Activated T-cell treated with anti-CD3 and anti-CD28 coated beads for 1 hour (primary cell): ENCODE results near the gene RASA1.

ENCODE experiments used
- DNase-seq: peaks from one replicate; pipeline ENCODE4 v3.0.0-alpha.2; 2020; ENCODE audit warnings: low read depth

RASA1 gene

DNA sequence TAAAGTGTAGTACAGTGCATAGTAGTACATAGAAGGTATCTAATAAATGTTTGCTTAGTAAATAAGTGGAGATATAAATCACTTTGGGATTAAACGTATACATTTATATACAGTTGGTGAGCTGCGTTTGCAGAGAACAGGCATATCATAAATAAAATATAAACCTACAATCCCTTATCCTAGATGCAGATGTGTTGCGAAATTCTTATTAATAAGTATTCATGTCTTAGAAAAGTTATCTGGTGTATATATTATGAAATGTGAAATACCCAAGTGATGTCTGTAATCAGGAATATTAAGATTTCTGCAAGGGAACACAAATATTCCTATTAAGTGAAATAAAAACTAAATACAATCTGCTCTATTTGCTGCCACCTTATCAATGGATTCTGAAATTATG is 136.2 kb downstream of the RASA1 start:
- no peak for DNase-seq

DNA sequence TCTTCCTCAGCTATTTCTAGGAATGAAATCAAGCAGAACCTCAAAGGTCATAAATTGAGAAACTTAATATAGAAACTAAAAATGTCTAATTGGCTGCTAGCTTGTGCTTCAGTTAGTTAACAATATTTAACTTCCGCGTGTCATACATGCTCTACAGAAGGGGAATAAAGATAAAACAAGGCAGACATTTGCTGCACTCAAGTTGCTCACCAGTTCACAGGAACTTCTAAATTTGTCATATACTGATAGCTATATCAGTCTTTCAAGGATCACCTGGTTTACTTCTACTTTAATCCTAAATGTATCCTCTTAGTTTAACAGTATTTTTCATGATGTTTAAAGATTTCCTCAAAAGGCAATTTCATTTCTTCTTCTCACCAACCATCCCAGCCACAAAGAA is 136.7 kb downstream of the RASA1 start:
- no peak for DNase-seq

DNA sequence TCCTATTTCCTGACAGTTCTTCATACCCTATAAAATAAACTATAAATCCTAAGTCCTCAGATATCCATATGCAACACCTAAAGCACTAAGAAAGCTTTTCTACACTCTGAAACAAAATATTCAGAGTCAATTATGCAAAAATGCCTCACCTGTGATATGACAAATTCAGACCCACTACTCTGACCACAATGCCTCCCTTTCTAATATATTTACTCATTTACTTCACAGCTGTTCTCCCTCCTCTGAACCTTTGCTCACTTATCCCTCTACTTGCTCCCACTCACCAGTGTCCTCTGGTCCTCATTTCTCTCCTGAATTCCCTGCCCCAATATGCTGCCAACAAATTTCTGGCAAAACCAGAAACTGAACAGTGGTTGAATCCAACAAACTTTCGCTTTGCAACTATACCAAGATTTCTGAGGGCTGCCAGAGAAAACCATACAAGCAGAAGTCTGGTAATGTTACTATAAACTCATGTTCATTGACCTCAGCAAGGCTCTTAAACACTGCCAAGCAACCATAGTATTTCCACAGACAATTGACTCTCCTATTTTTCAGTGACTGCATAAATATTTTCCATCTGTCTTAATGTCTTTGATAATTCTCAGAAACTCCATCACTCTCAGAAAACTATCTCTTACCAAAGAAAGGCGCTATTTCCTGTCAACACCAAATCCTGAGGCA is 137.9 kb downstream of the RASA1 start:
- no peak for DNase-seq

DNA sequence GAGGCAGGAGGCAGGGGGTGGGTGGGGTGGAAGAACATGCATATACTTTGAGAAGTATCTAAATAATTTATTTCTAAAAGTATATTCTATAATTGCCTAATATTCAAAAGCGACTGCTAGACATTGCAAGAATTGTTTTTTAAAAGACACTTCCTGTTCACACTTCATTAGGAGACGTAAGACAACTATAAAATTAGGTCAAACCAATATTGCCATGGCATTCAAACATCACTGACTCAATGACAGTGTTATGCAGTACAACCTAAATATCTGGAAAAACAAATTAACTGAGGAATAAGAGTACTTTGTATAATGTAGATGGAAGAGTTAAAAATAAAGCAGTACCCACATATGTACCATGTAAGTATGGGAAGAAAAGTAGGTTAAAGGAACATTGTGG is 140.5 kb downstream of the RASA1 start:
- no peak for DNase-seq

DNA sequence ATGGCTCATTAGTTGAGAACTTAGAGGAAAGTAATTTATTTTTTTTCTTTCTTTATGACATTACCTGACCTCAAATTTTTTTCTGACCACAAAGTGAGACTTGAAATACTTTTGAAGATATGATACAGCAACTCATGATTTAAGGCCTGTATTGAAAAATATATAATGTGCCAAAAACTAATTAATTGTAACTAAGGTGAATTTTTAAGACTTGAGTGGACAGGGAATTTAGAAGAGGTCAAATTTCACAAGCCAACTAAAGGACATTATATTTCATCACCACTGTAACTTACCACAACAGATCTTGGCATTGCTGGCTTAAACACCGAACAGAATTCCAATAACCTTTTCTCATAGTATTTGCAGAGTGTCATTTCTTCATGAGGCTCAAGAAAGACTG is 143.2 kb downstream of the RASA1 start:
- DNase-seq, result no peak

DNA sequence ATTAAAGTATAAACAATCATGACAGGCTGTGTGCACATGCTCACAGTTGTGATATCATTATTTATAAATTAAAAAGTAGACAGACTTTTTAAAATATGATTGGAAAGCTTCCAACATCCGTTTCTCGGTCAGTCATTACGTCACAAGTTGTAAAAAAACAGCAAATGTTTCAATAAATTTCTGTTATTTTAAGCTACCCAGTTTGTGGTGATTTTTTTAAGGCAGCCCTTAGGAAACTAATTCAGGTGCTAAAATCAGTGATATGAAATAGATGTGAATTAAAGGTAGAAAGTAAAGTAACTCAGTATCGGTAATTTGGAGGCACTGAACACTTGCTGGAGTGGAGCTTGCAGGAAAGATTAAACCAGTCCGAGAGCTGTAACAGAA is 143.9 kb downstream of the RASA1 start:
- no peak for DNase-seq

DNA sequence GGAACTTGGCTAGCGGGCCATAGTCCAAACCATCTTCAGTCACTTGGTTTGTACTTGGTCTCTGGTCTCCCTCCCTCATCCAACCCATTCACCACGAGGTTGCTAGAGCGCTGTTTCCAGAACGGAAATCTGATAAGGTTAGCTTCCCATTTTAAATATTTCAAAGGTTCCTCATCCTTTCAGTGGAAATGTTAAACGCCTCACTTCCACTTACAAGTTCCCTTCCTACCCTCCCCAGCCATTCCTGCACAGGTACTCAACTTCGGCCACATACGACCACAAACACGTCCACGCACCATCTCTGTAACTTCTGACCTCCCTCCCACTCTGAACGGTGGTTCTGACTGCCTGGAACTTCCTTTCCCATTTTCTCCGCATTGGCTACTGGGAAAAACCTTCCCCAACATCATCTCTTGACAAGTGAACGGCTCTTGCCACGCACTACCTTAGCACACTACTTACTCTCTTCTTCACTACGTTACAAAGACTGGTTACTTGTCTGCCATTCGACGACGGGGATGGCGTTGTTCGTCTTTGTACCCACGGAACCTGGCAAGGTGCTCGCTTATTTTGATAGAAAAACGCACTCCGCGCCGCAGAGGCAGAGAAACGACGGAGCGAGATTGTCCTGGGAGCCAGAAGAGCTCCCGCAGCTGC is 144.4 kb downstream of the RASA1 start:
- DNase-seq, result peak; percentile 17

DNA sequence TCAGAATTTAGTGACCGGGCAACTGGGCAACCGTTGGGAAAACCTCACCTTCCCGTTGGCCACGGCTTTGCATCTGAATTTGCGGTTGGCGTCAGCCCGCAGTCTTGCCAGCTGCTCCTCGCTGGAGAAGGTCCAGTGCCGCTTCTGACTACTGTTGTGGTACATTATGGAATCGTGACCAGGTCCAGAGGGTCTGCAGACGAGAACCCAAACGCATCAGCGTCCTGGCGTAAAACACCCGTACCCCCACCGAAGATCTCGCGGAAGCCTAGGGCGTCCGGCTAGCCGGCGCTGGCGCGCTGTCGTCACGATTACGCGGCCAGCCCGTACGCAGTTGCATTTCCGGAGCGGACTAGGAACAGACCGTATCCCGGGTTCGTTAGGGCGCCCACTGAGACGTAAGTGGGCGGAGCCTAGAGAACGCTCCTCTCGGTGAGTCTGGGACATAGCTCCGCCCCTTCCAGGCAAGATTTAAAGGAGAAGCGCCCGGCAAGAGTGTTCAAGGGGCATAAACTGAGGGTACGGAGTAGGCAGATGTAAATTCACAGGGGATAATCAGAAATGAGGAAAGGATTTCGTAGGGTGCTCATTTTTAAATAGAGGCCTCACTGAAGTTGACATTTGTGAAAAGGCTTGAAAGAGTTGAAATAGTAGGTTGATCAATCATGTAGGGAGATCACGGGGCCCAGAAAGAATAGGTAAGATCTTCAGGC is 145.1 kb downstream of the RASA1 start, which contains the start of gene CCNH:
TSS of gene CCNH (minus strand) at position 301 of the 713 bp plus-strand sequence. CDS start at position 165, 136 bp downstream.
- peak; percentile 90 for DNase-seq

DNA sequence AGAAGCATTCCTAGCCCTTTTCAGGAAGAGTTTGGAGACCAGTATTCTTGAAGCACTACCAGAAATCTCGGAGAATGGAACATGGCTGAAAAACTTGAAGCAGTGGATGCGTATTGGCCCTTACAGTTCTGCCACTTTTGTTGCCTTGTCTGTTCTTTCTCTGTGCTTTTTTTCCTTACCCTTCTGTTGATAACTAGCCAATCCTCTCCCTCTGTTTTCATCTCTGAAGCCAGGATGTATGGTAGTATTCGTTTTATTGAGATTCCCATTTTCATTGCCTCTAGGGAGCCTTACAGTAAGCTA is 145.6 kb downstream of the RASA1 start:
- no peak for DNase-seq

DNA sequence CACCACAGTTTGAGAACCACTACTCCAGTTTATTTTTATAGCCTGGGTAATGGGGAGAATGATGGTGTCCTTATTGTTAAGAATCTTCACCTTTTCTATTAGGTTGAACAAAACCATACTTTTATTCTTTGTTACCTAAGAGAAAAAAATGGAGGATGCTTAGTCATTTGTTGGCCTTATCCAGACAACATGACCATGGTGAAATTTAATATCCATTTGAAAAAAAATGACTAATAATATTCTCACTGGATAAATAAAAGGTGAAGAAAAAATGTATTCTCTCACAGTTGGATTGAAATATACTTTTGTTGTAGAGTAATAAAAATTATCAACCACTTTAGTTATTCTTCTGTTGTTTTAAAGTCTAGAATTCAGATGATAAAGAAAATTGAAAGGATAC is 150.8 kb downstream of the RASA1 start:
- no peak for DNase-seq

DNA sequence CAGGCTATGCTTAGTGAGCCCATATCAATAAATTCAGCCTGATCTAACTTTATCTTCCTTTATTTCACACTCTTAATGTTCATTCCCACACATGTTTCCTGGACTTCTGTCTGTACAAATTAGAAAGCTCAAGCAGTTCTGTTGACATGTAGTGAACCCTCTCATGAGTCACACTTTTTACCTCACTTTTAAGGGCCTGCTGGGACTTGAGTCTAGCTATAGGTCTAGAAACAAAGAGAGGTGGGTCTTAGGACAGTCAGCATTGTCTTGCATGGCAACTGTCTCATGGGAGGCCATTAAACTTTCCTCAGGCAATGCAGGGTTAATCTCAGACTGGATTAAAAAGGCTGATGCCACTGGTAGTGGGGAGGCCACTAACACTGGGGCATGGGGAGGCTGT is 153.6 kb downstream of the RASA1 start:
- no peak for DNase-seq

DNA sequence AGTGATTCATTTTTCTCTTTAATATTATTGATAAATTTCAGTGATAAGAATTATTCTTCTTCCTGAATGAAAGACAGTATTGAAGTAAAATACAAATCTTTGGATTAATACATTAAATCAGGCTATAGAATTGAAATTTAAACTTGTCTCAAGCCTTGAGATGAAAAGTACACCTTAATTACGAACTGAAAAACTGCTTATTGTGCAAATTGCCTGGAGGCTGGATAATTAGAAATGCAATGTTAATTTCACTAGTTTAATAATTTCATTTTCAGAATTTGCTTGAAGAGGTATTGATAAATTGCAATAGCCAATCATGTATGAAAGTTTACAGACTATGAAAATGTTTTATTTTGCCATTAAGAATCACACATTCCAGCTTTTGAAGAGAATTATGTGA is 156.1 kb downstream of the RASA1 start:
- no peak for DNase-seq

DNA sequence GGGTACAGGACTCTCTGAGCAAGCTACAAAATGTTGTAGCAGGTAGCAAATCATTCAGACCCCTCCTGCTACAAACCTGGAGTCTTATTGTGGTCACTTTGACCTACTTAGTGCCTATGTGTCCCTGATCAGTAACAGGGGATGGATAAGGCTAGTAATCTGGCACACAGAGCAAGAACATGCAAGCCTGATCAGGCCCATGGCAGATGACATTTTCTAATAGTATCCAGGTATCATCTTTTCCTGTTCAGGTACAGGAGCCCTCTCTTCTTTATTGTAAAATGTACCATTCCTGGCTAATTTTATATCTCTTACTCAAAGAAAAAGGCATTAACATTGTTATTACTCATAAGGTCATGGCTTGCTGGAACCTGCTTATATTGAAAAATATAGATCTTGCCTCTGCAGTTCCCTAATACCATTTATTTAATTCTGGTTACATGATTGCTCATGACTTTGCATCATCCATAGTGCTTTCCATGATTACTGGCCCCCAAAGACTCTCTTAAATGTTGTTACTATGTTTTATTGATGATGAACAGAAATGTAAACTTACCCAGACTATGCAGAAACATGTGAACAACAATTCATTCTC is 163.3 kb downstream of the RASA1 start:
- DNase-seq, result no peak

DNA sequence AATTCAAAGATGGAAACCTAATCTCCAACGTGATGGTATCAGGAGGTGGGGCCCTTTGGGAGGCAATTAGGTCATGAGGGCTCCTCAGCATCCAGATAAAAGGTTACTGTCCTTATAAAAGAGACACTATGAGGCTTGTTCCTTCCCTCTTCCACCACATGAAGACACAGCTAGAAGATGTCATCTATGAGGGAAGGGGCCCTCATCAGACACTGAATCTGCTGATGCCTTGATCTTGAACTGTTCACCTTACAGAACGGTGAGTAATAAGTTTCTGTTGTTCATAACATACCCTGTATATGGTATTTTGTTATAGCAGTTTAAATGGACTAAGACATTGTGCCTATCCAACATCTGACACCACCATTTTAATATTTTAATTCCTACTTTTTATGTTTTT is 164.8 kb downstream of the RASA1 start:
- no peak for DNase-seq

DNA sequence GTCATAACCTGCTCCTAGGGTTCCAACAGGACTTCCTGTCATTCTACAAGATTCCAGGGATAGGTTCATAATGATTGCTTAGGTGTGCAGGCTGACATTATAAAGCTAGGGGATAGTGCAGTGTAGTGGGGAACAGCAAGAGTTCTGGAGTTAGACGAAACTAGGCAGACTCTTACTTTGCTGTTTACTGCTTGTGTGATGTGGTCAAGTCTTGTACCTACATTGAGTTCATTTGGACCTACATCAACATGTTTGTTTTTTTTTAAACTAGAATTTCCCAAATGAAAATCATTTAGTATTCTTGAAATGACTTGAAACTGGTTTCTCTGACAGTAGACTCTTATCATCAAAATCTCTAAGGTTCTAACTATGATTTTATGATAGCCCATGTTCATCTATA is 166.3 kb downstream of the RASA1 start:
- DNase-seq, result no peak

DNA sequence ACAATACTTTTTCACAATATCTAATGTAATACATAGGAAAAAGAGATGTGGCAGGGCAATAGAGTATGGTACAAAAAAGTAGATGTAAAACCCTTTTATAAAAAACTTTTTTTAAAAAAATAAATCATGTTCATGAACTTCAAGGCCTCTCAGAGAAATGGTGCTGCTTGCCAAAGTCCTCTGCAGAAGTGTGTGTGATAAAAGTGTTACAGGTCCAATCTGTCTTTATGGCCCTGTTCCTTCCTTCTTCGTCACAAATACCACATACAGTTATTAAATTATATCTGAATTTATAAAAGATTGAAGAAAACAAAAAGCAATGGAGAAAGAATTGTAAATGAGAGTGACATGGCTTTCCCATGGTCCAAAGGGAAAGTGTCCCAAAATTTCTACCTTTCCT is 166.8 kb downstream of the RASA1 start:
- DNase-seq, result no peak

DNA sequence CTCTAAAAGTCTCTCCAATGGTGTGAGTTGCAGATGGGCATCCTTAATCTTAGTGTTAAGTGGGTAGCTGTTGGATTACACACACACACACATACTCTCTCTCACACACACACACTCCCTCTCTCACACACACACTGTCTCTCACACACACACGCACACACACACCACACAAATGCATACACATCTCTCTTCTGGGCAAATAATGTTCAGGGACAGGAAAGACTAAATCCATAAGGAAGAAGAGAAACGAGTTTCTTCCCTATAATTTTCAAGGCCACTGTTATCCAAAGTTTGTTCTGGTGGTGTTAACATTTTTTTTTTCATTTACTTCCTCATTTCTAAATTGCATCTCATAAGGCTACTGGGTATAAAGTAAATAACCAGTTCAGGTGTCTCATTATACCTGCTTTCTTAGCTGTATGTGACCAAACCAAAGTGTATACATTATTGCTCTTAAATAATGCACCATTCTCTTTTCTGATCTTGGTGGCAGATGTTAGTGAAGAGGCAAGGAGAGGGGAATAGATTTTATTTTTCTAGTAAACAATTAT is 167.5 kb downstream of the RASA1 start:
- DNase-seq, result no peak

DNA sequence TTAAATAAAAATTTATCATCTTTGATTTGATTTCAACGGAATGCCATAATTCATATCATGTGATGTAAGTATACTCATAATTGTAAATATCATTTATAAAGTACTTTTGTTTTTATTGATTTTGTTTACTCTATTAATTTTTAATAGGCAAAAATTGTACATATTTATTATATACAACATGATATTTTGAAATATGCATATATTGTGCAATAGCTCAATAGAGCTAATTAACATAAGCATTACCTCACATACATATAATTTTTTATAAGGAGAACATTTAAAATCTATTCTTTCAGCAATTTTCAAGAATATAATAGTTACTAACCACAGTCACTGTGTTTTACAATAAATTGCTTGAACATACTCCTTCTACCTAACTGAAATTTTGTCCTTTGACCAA is 170.0 kb downstream of the RASA1 start:
- DNase-seq, result no peak

DNA sequence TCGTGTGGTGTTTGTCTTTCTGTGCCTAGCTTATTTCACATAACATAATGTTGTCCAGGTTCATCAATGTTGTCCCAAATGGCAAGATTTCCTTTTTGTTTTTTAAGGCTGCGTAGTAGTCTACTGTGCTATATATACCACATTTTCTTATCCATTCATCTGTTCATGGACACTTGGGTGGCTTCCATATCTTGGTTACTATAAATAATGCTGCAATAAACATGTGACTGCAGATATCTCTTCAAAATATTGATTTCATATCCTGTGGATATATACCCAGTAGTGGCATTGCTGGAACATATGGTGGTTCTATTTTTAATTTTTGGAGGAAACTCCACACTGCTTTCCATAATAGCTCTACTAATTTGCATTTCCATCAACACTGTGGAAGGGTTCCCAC is 170.5 kb downstream of the RASA1 start:
- no peak for DNase-seq
